KMS-11 (cell line): ENCODE results near the gene ANXA11.

Experiments
- H2AFZ ChIP-seq: fragments of 200-600 bp; sonication (generic); 2 replicates; pipeline ENCODE4 v1.6.1; 2016; ENCODE audit warnings: antibody characterized with exemption, mixed run types, low read depth
- H3K27ac ChIP-seq: fragments of 200-600 bp; sonication (generic); 2 replicates; pipeline ENCODE4 v1.6.1; 2016; ENCODE audit warnings: mild to moderate bottlenecking, mixed run types
- H3K27me3 ChIP-seq: fragments of 200-600 bp; sonication (generic); 2 replicates; pipeline ENCODE4 v1.6.1; 2017; ENCODE audit warnings: mild to moderate bottlenecking, low read depth, mixed run types, moderate library complexity; ENCODE audit not compliant: insufficient read depth
- H3K36me3 ChIP-seq: fragments of 200-600 bp; sonication (generic); 2 replicates; pipeline ENCODE4 v1.6.1; 2017; ENCODE audit warnings: mild to moderate bottlenecking, mixed run types; ENCODE audit not compliant: insufficient read depth
- H3K4me1 ChIP-seq: fragments of 200-600 bp; sonication (generic); 2 replicates; pipeline ENCODE4 v1.6.1; 2016; ENCODE audit warnings: mild to moderate bottlenecking, low read depth, mixed run types; ENCODE audit not compliant: poor library complexity, severe bottlenecking
- H3K4me2 ChIP-seq: fragments of 200-600 bp; sonication (generic); 2 replicates; pipeline ENCODE4 v1.7.0; 2016; ENCODE audit warnings: mild to moderate bottlenecking, mixed run types
- H3K4me3 ChIP-seq: fragments of 200-600 bp; sonication (generic); IDR thresholded peaks from 2 replicates; pipeline ENCODE4 v1.6.1; 2017; ENCODE audit warnings: low read depth, low read length, mixed read lengths; ENCODE audit not compliant: insufficient read depth
- H3K79me2 ChIP-seq: fragments of 200-600 bp; sonication (generic); 2 replicates; pipeline ENCODE4 v1.6.1; 2016; ENCODE audit warnings: low read depth, mixed run types; ENCODE audit not compliant: insufficient read depth
- H3K9ac ChIP-seq: fragments of 200-600 bp; sonication (generic); 2 replicates; pipeline ENCODE4 v1.6.1; 2016; ENCODE audit warnings: mild to moderate bottlenecking, mixed run types
- H4K20me1 ChIP-seq: fragments of 200-600 bp; sonication (generic); 2 replicates; pipeline ENCODE4 v1.6.1; 2016; ENCODE audit warnings: mild to moderate bottlenecking, mixed run types; ENCODE audit not compliant: insufficient read depth
- CTCF ChIP-seq: fragments of 200-600 bp; sonication (generic); conservative IDR thresholded peaks from 2 replicates; pipeline ENCODE4 v1.6.1; 2017; ENCODE audit warnings: low read depth, mild to moderate bottlenecking, antibody characterized with exemption, low read length, moderate library complexity, mixed read lengths

The ANXA11 gene

GRCh38 chr10:80156216-80156615 lies 49.1 kb downstream of the ANXA11 start:
- Histone ChIP-seq H3K9ac (no peak overlapping the region), H3K79me2 (no peaks in the 10 kb centered on the region), H3K4me1 (no peaks in the 10 kb centered on the region), H3K4me2 (no peak overlapping the region), H3K4me3 (no peak overlapping the region), H3K27ac (no peak overlapping the region), H4K20me1 (no peaks in the 10 kb centered on the region), H3K36me3 (no peaks in the 10 kb centered on the region), H3K27me3 (no peaks in the 10 kb centered on the region), H2AFZ (no peak overlapping the region)
- TF ChIP-seq CTCF = no peak

DNA sequence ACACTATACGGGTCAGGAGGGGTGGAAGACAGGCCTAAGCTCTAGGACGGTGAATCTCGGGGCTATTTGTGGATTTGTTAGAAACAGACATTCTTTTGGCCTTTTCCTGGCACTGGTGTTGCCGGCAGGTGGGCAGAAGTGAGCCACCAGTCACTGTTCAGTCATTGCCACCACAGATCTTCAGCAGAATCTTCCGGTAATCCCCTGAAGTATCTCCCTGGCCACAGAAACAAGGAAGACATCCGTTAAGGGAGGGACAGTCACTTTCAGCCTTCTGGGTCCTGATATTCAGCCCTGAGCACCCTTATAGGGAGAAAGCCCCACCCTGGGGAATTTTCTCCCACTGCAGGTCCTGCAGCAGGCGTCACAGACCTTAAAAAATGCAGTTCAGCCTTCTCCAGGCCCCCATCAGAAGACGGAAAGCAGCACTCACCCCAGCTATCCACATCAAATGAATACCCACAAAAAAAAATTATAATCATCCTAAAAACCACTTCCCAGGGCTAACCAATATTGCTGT lies 49.6 kb downstream of the ANXA11 start:
- Histone ChIP-seq H3K4me3 (no peak overlapping the region), H3K27ac (no peak overlapping the region), H2AFZ (no peak overlapping the region), H3K9ac (no peak overlapping the region), H3K36me3 (no peaks in the 10 kb centered on the region), H3K4me2 (no peak overlapping the region), H3K27me3 (no peaks in the 10 kb centered on the region), H3K4me1 (no peaks in the 10 kb centered on the region), H3K79me2 (no peaks in the 10 kb centered on the region), H4K20me1 (no peaks in the 10 kb centered on the region)
- TF ChIP-seq CTCF = no peak

DNA sequence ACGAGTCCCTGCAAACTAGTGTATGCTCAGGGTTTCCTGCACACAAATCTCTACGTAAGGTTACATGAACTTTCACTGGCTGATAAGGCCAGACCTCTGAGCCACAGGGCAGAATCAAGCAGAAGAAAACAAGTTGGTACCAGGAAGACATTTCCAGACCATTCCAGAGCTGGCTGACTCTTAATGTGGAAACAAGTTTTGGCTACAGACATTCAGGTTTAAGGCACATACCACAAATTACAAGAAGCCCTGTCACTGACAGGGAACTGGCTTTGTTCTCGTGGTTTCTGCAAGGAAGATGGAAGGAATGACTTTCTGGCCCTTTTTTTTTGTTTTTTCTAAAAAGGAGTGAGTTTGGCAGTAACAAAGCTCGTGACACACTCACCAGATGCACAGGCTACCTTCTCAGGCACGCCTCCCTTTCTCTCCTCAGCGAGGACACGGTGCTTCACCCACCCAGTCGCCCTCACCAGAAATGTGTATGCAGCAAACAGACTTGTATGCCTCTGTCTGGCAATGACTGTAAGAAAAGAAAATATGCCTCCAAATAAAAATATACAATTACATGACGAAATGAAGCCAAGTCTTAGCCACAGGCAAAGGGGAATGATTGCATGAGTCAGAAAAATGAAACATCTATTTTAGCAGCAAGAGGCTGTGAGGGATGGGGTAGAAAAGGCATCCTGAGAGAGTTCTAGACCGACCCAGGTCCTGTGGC lies 50.2 kb downstream of the ANXA11 start:
- no peaks in the 10 kb centered on the region for H4K20me1 ChIP-seq
- TF ChIP-seq CTCF = no peak
- H3K36me3 ChIP-seq = no peaks in the 10 kb centered on the region
- no peaks in the 10 kb centered on the region for H3K4me1 ChIP-seq
- H2AFZ ChIP-seq = no peak overlapping the region
- H3K79me2 ChIP-seq = no peaks in the 10 kb centered on the region
- H3K27me3 ChIP-seq = no peaks in the 10 kb centered on the region
- no peak overlapping the region for H3K4me3 ChIP-seq
- no peak overlapping the region for H3K9ac ChIP-seq
- no peak overlapping the region for H3K4me2 ChIP-seq
- no peak overlapping the region for H3K27ac ChIP-seq

GRCh38 chr10:80154626-80154977 lies 50.7 kb downstream of the ANXA11 start:
- no peak overlapping the region for H3K9ac ChIP-seq
- H3K4me1 ChIP-seq = no peaks in the 10 kb centered on the region
- no peak for TF ChIP-seq CTCF
- H3K27ac ChIP-seq = no peak overlapping the region
- H4K20me1 ChIP-seq = no peaks in the 10 kb centered on the region
- no peaks in the 10 kb centered on the region for H3K36me3 ChIP-seq
- no peaks in the 10 kb centered on the region for H3K27me3 ChIP-seq
- H3K4me2 ChIP-seq = no peak overlapping the region
- H3K79me2 ChIP-seq = no peaks in the 10 kb centered on the region
- H2AFZ ChIP-seq = no peak overlapping the region
- no peak overlapping the region for H3K4me3 ChIP-seq
